Large intestine (tissue), 3 donors: ENCODE data around the gene MAPK8IP1. TPM values are rescaled to one million over a fixed set of nuclear protein-coding genes. Genes with fewer than 3 reads are reported as not detected.

Experiments
- DNase-seq, 2 donors: peaks; one replicate each; pipeline versions ENCODE4 v3.0.0 to v3.0.0-alpha.2; 2013
- H3K27ac ChIP-seq: one replicate; pipeline ENCODE4 v1.5.1; 2013; ENCODE audit warnings: low read length
- H3K27me3 ChIP-seq: 2 replicates; pipeline ENCODE4 v1.6.1; 2013; ENCODE audit warnings: low read length; ENCODE audit not compliant: control insufficient read depth, insufficient read depth
- H3K36me3 ChIP-seq: 2 replicates; pipeline ENCODE4 v1.6.1; 2013; ENCODE audit warnings: low read length; ENCODE audit not compliant: control insufficient read depth, insufficient read depth
- H3K4me1 ChIP-seq: one replicate; pipeline ENCODE4 v1.6.1; 2013; ENCODE audit warnings: low read length; ENCODE audit not compliant: control insufficient read depth, insufficient read depth
- H3K4me3 ChIP-seq: one replicate; pipeline ENCODE4 v1.5.1; 2013; ENCODE audit warnings: low read length
- H3K9me3 ChIP-seq: one replicate; pipeline ENCODE4 v1.6.1; 2013; ENCODE audit warnings: mild to moderate bottlenecking, low read depth, low read length, moderate library complexity; ENCODE audit not compliant: control insufficient read depth
- WGBS: methylation state at CpG from one replicate; pipeline ENCODE4 v1.1.5; 2013; ENCODE audit warnings: low lambda C conversion rate; ENCODE audit not compliant: insufficient coverage; 5-methylcytosine and 5-hydroxymethylcytosine counted together
- polyA plus RNA-seq: library from polyadenylated mRNA; unstranded; fragments of 120-200 nt; gene quantifications from one replicate; pipeline ENCODE4 v1.2.1, GENCODE V29; 2013

Gene MAPK8IP1
- polyA plus RNA-seq, 1 donor, result 9.0 TPM

GRCh38 chr11:45850446-45850845 lies 35.0 kb upstream of the MAPK8IP1 start:
- no peak for DNase-seq
- no peak overlapping the region for H3K4me3 ChIP-seq
- no peak overlapping the region for H3K27ac ChIP-seq
- H3K4me1 ChIP-seq, result peaks cover 18% of the 10 kb centered on the region
- peaks cover 18% of the 10 kb centered on the region for H3K36me3 ChIP-seq
- no peaks in the 10 kb centered on the region for H3K9me3 ChIP-seq
- WGBS, result no CpG with 5 or more reads among the region's 2 CpGs
- H3K27me3 ChIP-seq, result no peaks in the 10 kb centered on the region

- no peak overlapping the region for H3K27ac ChIP-seq
- peaks cover 18% of the 10 kb centered on the region for H3K4me1 ChIP-seq
- no CpG with 5 or more reads among the region's 2 CpGs for WGBS
- no peak overlapping the region for H3K4me3 ChIP-seq
- no peaks in the 10 kb centered on the region for H3K27me3 ChIP-seq
- H3K9me3 ChIP-seq, result no peaks in the 10 kb centered on the region
- H3K36me3 ChIP-seq, result peaks cover 26% of the 10 kb centered on the region
- no peak for DNase-seq
Measured at GRCh38 chr11:45851228-45851627, 34.2 kb upstream of the MAPK8IP1 start.

- Histone ChIP-seq H3K4me1 (peaks cover 14% of the 10 kb centered on the region), H3K4me3 (no peak overlapping the region), H3K27ac (no peak overlapping the region), H3K36me3 (peaks cover 33% of the 10 kb centered on the region), H3K27me3 (no peaks in the 10 kb centered on the region), H3K9me3 (no peaks in the 10 kb centered on the region)
- whole genome bisulfite sequencing, result no CpG with 5 or more reads among the region's 4 CpGs
- no peak for DNase-seq
Measured at GRCh38 chr11:45852018-45852711, 33.3 kb upstream of the MAPK8IP1 start.

GRCh38 chr11:45852712-45853101 lies 32.7 kb upstream of the MAPK8IP1 start:
- no peak for DNase-seq
- Histone ChIP-seq H3K4me1 (peaks cover 16% of the 10 kb centered on the region), H3K27ac (no peak overlapping the region), H3K4me3 (no peak overlapping the region), H3K9me3 (no peaks in the 10 kb centered on the region), H3K36me3 (peaks cover 39% of the 10 kb centered on the region), H3K27me3 (no peaks in the 10 kb centered on the region)
- no CpG with 5 or more reads among the region's 1 CpG for WGBS

GRCh38 chr11:45853332-45854219 lies 31.9 kb upstream of the MAPK8IP1 start:
- no peak for DNase-seq
- Histone ChIP-seq H3K4me1 (peaks cover 17% of the 10 kb centered on the region), H3K36me3 (peaks cover 47% of the 10 kb centered on the region), H3K27ac (no peak overlapping the region), H3K27me3 (no peaks in the 10 kb centered on the region), H3K9me3 (no peaks in the 10 kb centered on the region), H3K4me3 (no peak overlapping the region)
- WGBS, result 83% methylated on average over 1 of the region's 7 CpGs

GRCh38 chr11:45855308-45855707 lies 30.1 kb upstream of the MAPK8IP1 start:
- no CpG with 5 or more reads among the region's 5 CpGs for WGBS
- peaks cover 61% of the 10 kb centered on the region for H3K36me3 ChIP-seq
- no peak overlapping the region for H3K4me3 ChIP-seq
- peaks cover 16% of the 10 kb centered on the region for H3K4me1 ChIP-seq
- no peaks in the 10 kb centered on the region for H3K9me3 ChIP-seq
- H3K27me3 ChIP-seq, result no peaks in the 10 kb centered on the region
- H3K27ac ChIP-seq, result peak overlapping the region; percentile 5
- no peak for DNase-seq

DNA sequence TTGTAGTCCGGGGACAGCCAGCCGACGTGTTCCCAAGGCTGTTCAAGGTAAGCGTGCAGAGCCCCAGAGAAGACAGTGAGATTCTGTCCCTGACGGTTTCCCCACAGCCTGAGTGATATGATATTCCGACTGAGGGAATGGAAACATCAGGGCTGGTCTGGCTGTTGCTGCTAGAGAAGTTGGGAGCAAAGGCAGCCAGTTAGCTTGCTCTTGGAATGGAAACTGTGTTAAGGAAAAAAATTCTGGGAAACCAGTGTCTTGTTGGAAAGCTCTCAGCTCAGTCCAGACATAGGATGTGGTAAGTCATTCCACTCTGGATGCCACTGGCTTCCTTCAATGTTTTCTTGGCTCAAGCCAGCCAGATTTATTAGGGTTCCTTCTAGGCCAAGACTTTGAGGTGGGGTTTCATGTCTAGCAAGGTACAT lies 29.4 kb upstream of the MAPK8IP1 start:
- H3K36me3 ChIP-seq, result peaks cover 64% of the 10 kb centered on the region
- H3K4me1 ChIP-seq, result peaks cover 16% of the 10 kb centered on the region
- no peak for DNase-seq

GRCh38 chr11:45857961-45858474 lies 27.4 kb upstream of the MAPK8IP1 start:
- no peaks in the 10 kb centered on the region for H3K27me3 ChIP-seq
- H3K4me3 ChIP-seq, result no peak overlapping the region
- peak; percentile 45 to 54 for DNase-seq
- peaks cover 79% of the 10 kb centered on the region for H3K36me3 ChIP-seq
- peaks cover 16% of the 10 kb centered on the region for H3K4me1 ChIP-seq
- peak overlapping the region; percentile 70 for H3K27ac ChIP-seq
- WGBS, result no CpG with 5 or more reads among the region's 2 CpGs
- H3K9me3 ChIP-seq, result no peaks in the 10 kb centered on the region

More for the DNA sequence above, 29.4 kb upstream of the MAPK8IP1 start:
- Histone ChIP-seq H3K27ac (peak overlapping the region; percentile 5), H3K4me3 (no peak overlapping the region), H3K27me3 (no peaks in the 10 kb centered on the region), H3K9me3 (no peaks in the 10 kb centered on the region)
- WGBS, result no CpG with 5 or more reads among the region's 6 CpGs

- Histone ChIP-seq H3K4me3 (no peak overlapping the region), H3K9me3 (no peaks in the 10 kb centered on the region), H3K27me3 (no peaks in the 10 kb centered on the region), H3K36me3 (peaks cover 87% of the 10 kb centered on the region), H3K4me1 (peaks cover 16% of the 10 kb centered on the region), H3K27ac (peak overlapping the region; percentile 70)
- DNase-seq, result no peak
- WGBS, result no CpG with 5 or more reads among the region's 5 CpGs
Measured at GRCh38 chr11:45858751-45859398, 26.6 kb upstream of the MAPK8IP1 start.

- H3K4me1 ChIP-seq, result peaks cover 16% of the 10 kb centered on the region
- H3K27ac ChIP-seq, result peak overlapping the region; percentile 70
- DNase-seq, result peak; percentile 68
- no peak overlapping the region for H3K4me3 ChIP-seq
- H3K9me3 ChIP-seq, result no peaks in the 10 kb centered on the region
- peaks cover 95% of the 10 kb centered on the region for H3K36me3 ChIP-seq
- WGBS, result 87% methylated on average over 3 of the region's 12 CpGs
- no peaks in the 10 kb centered on the region for H3K27me3 ChIP-seq
Measured at GRCh38 chr11:45859661-45860140, 25.8 kb upstream of the MAPK8IP1 start.
